ENCODE measurements around the gene PRKN. TPM values are rescaled to one million over a fixed set of nuclear protein-coding genes. Genes with fewer than 3 reads are reported as not detected.

Gene PRKN
- total and polyA plus RNA-seq, 8 donors, result 0.82 to 7.2 (median 2.9) TPM

DNA sequence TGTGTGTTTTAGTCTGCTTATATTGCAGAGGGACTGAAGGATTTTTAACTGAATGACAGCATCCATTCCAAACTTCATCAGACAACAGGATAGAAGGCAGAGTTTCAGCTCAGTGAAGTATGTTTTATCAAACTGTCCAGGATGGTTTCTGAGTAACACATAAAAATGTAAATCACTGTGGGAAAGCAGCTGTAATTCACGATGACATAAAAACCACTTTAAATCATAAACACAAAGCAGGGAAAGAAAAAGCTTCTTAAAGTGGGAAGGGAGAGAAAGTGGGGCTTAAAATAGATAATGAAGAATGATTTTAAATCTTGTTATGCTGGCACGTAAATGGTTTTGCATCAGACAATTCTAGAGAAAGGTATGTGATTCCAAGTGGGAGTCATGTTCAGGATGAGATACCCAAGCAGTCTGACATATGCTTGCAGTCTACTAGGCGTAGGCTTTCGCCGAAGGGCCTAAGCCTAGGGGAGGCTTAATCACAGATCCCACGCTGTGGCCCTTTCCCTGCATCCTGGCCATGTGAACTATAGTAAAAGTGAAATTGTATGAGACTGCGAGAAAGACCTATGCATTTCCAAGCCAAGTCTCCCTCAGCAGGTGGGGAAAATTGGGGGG, 610.6 kb downstream of the PRKN start:
- DNase-seq (no peak), FAIRE-seq (no peak), ATAC-seq (no peak)
- no peaks in the 10 kb centered on the region for H3K4me1 ChIP-seq
- intact Hi-C loops (cut with DNase I), result no loop called here
- H3K27me3 ChIP-seq, result no peaks in the 10 kb centered on the region
- 93 to 94% methylated on average over 7 of the region's 7 CpGs for WGBS, 2 donors
- H3K9me3 ChIP-seq, result no peaks in the 10 kb centered on the region
- H3K36me3 ChIP-seq, result no peaks in the 10 kb centered on the region
- H3K27ac ChIP-seq, result no peak overlapping the region
- TF ChIP-seq, protein P1, sequence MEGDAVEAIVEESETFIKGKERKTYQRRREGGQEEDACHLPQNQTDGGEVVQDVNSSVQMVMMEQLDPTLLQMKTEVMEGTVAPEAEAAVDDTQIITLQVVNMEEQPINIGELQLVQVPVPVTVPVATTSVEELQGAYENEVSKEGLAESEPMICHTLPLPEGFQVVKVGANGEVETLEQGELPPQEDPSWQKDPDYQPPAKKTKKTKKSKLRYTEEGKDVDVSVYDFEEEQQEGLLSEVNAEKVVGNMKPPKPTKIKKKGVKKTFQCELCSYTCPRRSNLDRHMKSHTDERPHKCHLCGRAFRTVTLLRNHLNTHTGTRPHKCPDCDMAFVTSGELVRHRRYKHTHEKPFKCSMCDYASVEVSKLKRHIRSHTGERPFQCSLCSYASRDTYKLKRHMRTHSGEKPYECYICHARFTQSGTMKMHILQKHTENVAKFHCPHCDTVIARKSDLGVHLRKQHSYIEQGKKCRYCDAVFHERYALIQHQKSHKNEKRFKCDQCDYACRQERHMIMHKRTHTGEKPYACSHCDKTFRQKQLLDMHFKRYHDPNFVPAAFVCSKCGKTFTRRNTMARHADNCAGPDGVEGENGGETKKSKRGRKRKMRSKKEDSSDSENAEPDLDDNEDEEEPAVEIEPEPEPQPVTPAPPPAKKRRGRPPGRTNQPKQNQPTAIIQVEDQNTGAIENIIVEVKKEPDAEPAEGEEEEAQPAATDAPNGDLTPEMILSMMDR (IDR thresholded peaks at IDR 0.05), result no peak
- H3K4me3 ChIP-seq, result no peak overlapping the region

DNA sequence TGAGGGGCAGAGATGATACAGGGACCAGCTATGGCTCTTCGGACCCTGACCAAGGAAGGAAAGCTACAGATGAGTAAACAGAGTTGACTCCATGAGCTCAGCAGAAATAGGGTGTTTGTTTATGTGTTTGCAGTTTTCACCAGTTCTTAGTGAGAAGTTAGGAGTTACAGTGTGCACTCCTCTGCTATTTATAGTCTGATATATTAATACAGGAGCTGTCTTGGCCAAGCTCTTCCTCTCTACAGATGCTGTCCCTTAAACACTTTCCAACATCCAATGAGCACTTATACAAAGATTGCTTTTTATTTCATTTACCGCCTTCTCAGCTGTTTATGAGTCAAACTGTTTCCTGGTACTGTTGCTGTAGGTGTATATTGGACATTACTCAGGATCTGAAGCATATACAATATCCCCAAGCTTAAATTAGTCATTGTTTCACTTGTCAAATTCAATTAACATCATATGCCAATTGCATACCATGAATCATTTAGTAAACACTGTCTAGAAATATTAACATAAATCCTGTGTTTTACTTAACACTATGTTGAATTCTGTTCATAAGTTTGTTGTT, 618.0 kb downstream of the PRKN start:
- FAIRE-seq (no peak), DNase-seq (no peak), ATAC-seq (no peak)
- no peaks in the 10 kb centered on the region for H3K4me1 ChIP-seq
- TF ChIP-seq, protein P1 (IDR thresholded peaks at IDR 0.05), result no peak
- intact Hi-C loops (cut with DNase I), result no loop called here
- no peaks in the 10 kb centered on the region for H3K36me3 ChIP-seq
- no peaks in the 10 kb centered on the region for H3K9me3 ChIP-seq
- no peak overlapping the region for H3K27ac ChIP-seq
- 91 to 94% methylated on average over 2 of the region's 2 CpGs for WGBS, 2 donors
- no peaks in the 10 kb centered on the region for H3K27me3 ChIP-seq
- no peak overlapping the region for H3K4me3 ChIP-seq

DNA sequence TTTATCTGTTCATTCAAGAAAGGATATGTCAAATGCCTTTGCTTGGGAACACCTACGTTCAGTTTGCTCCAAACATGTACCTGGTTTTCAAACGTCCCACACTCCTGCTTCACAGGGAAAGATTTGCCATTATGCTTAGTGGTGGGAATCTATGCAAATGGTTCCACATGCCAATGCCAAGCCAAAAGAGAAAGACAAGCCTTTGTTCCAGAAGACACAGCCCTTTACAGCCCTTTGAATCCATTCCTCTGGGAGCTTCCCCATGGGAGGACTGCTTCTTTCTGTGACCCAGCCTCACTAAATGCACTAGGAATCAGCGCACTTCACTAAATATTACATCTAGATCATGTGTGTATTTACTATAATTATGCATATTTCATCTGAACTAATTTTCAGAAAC, 619.5 kb downstream of the PRKN start:
- 57 to 74% methylated on average over 3 of the region's 3 CpGs for WGBS, 2 donors
- Histone ChIP-seq H3K36me3 (no peaks in the 10 kb centered on the region), H3K4me3 (no peak overlapping the region), H3K27ac (no peak overlapping the region), H3K27me3 (no peaks in the 10 kb centered on the region), H3K4me1 (no peaks in the 10 kb centered on the region), H3K9me3 (no peaks in the 10 kb centered on the region)
- intact Hi-C loops (cut with DNase I), result no loop called here
- ATAC-seq (peak in 1 of 4 donors; percentile 26), FAIRE-seq (no peak), DNase-seq (no peak)
- TF ChIP-seq, protein P1 (IDR thresholded peaks at IDR 0.05), result no peak

DNA sequence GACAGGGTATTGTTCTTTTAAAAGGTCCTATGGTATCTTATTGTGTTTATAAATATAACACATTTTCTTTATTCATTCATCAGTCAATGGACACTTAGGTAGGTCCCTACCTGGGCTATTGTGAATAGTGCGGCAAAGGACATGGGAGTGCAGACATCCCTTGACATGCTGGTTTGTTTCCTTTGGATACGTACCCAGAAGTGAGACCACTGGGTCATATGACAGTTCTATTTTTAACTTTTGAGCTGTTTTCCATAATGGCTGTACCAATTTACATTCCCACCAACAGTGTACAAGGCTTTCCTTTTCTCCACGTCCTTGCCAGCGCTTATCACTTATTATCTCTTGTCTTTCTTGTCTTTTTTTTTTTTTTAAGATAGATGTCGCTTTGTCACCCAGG, 627.5 kb downstream of the PRKN start:
- Histone ChIP-seq H3K27me3 (no peaks in the 10 kb centered on the region), H3K27ac (no peak overlapping the region), H3K9me3 (no peaks in the 10 kb centered on the region), H3K36me3 (no peaks in the 10 kb centered on the region), H3K4me3 (no peak overlapping the region), H3K4me1 (no peaks in the 10 kb centered on the region)
- ATAC-seq, result no peak
- no peak for FAIRE-seq
- no peak for DNase-seq
- WGBS, 2 donors, result 89 to 92% methylated on average over 5 of the region's 5 CpGs
- intact Hi-C loops (cut with DNase I), result no loop called here
- TF ChIP-seq, protein P1 (IDR thresholded peaks at IDR 0.05), result no peak

DNA sequence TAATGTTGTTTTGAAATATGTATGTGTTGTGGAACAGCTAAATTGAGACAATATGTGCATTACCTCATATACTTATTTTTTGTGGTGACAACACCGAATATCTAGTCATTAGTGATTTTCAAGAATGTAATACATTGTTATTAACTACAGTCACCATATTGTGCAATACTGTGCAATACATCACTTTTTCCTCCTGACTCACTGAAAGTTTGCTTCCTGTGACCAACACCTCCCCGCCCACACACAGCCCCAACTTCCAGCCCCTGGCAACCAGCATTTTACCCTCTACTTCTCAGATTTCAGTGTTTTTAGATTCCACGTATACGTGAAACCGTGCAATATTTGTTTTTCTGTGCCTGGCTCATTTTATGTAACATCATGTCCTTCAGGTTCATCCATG, 627.9 kb downstream of the PRKN start:
- DNase-seq, result peak in 1 of 6 donors; percentile 24
- H3K36me3 ChIP-seq, result no peaks in the 10 kb centered on the region
- ATAC-seq, result peak in 2 of 4 donors; percentile 51 to 73
- H3K4me3 ChIP-seq, result no peak overlapping the region
- FAIRE-seq, result no peak
- TF ChIP-seq, protein P1 (IDR thresholded peaks at IDR 0.05), result no peak
- no peaks in the 10 kb centered on the region for H3K27me3 ChIP-seq
- no peaks in the 10 kb centered on the region for H3K9me3 ChIP-seq
- H3K27ac ChIP-seq, result no peak overlapping the region
- whole genome bisulfite sequencing, 2 donors, result 88 to 90% methylated on average over 5 of the region's 5 CpGs
- intact Hi-C loops (cut with DNase I), result no loop called here
- no peaks in the 10 kb centered on the region for H3K4me1 ChIP-seq

Data from pancreas (tissue), 10 donors.